NT2/D1 (cell line): ENCODE data around the gene SEMA7A.

Source experiments
- SUZ12 ChIP-seq: IDR thresholded peaks from 2 replicates; pipeline ENCODE4 v1.6.1; 2011; ENCODE audit not compliant: insufficient read length, insufficient read depth; ENCODE audit errors: extremely low read depth
- YY1 ChIP-seq: IDR thresholded peaks from 2 replicates; pipeline ENCODE4 v1.6.1; 2011; ENCODE audit not compliant: insufficient read length, insufficient read depth
- ZNF274 ChIP-seq: IDR thresholded peaks from 2 replicates; pipeline ENCODE4 v1.6.1; 2011; ENCODE audit warnings: mild to moderate bottlenecking, low read depth, low read length

DNA sequence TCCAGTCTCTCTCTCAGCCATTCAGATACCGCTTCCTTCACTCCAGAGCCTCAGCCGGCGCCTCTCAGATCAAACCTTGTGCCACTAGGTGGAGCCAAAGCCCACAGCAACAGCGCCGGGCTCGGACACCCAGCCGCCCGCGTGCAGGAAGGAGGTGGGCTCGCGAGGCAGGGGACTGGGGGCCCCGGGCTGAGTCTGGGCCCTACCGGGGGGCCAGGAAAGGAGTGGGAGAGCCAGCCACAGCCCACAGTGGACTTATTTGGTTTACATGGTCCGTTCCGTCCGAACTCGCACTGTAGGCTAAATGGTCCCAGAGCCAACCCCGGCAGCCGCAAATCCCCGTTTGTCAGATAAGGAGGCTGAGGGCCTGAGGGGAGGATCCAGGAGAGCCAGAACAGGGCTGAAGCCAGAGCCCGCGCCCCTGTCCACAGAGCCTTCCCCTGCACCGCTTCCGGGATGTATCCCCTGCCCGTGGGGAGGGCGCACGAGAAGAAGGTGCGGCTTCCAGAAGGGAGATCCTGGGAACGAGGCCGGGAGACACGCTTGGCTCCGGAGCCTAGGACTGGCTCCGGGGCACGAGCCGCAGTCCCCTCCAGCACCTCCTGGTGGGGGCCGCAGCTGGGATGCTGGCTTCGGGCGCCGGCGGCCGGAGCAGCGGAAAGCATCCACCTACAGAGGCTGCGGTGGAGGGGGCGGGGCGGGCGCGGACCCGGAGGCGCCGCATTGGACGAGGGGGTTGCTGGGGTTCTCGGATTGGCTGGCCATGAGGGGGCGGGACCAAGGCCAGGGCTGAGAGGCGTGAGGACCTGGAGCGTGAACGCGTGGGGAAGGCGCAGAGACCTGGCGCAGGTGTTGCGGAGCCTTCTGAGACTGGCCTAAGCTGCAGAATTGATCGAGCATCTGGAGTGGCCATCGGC, 59.8 kb downstream of the SEMA7A start:
- no peak for TF ChIP-seq YY1
- TF ChIP-seq SUZ12: no peak
- no peak for TF ChIP-seq ZNF274
